ENCODE measurements around the gene XAGE3.

GRCh38 chrX:52830551-52830950 lies 37.3 kb downstream of the XAGE3 start:
- TF ChIP-seq CTCF (IDR thresholded peaks at IDR 0.05) = no peak
- no peak for TF ChIP-seq EP300 (IDR thresholded peaks at IDR 0.05)
